Erythroblast (primary cell): Measurements from ENCODE around the gene TUBGCP4.

Experiments used
- GATA1 ChIP-seq: IDR thresholded peaks from 2 replicates; pipeline ENCODE4 v1.6.1; 2011; ENCODE audit warnings: low read depth, mild to moderate bottlenecking, control low read depth, low read length, moderate library complexity
- POLR2A ChIP-seq: IDR thresholded peaks from 2 replicates; pipeline ENCODE4 v1.6.1; 2011; ENCODE audit warnings: mild to moderate bottlenecking, low read length

DNA sequence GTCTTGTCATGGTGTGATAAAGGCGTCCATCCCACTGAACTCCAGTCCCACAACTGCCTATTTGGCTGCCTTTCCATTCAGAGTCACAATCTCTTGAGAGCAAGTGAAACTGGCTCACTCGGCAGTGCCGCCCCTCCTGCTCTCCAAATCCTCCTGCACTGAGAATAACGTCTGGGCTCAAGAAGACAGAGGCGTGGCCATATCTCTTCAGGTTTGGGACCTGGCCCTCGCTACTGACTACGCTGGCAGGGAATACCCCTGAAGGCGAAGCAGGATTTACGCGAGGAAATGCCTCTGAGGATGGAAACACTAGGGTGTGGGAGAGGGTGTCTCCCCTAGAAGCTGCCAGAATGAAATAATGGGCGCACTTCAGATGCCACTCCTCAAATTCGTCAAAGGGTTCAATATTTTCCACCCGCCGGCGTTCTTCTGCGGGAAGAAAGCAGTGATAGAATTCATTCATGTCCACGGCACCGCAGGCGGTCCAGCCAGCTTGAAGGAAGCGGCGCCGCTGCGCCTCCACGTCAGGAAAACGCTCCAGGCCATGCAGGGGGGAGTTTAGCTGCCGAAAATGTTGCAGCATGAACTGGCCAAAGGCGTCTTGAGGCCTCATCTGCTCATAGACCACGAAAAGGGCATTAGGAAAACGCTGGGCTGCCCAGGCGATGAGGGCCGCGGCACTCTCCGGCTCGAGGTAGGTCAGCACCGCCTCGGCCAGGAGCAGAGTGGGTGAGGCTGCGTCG is 41.5 kb upstream of the TUBGCP4 start:
- TF ChIP-seq POLR2A (no peak), GATA1 (no peak)
